Activated CD4-positive, alpha-beta T cell treated with anti-CD3 and anti-CD28 coated beads, Interleukin-2, amount 50 U/mL, for 1 hour (primary cell): ENCODE measurements around the gene PCED1B.
"Not testable (repeated sequence)": the region's sequence is repeated elsewhere in the genome, so short reads cannot be mapped to it uniquely, and the experiment has no call there.

Experiments used
- DNase-seq: peaks from one replicate; pipeline ENCODE4 v3.0.0-alpha.2; 2020

Gene PCED1B, protein sequence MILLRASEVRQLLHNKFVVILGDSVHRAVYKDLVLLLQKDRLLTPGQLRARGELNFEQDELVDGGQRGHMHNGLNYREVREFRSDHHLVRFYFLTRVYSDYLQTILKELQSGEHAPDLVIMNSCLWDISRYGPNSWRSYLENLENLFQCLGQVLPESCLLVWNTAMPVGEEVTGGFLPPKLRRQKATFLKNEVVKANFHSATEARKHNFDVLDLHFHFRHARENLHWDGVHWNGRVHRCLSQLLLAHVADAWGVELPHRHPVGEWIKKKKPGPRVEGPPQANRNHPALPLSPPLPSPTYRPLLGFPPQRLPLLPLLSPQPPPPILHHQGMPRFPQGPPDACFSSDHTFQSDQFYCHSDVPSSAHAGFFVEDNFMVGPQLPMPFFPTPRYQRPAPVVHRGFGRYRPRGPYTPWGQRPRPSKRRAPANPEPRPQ

DNA sequence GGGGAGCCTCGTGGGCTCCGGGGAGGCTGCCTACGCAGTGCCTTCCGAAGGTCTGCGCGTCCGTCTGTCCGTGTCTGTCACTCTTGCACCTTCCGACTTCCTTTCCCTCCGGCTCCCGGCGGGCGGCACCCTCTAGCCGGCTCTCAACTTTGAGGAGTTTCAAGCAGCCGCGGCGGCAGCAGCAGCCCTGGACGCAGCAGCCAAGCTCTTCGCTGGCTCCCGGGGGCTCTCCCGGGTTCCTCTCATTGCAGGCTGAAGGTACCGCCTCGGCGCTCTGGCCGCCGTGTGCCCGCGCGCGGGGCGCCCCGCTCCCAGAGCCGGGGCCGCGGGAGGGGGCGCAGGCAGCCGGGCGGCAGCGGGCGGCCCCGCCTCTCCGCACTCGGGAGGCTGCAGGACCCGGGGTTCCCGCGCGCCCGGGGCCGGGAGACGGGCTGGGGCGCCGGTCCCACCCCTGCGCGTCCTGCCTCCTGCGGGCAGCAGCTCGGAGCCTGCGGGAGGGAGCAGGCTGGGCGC is at the start of gene PCED1B, which contains the start of gene AMIGO2:
Gene PCED1B, plus strand, starts transcription at position 154 of the 513 bp plus-strand sequence. CDS start 155,443 bp downstream, outside the sequence.
Gene AMIGO2, minus strand, starts transcription at position 492 of the 513 bp plus-strand sequence. CDS start 957 bp downstream, outside the sequence.
- DNase-seq: peak; percentile 55

DNA sequence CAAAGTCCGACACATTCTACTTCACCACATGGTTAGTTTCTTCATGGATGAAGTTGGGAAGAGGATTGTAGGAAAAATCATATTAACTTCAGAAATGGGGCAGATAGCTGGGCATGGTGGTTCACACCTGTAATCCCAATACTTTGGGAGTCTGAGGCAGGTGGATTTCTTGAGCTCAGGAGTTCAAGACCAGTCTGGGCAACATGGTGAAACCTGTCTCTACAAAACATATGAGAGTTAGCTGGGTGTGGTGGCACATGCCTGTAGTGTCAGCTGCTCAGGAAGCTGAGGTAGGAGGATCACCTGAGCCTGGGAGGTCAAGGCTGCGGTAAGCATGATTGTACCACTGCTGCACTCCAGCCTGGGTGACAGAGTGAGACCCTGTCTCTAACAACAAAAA is 49.5 kb upstream of the PCED1B start:
- no peak for DNase-seq

DNA sequence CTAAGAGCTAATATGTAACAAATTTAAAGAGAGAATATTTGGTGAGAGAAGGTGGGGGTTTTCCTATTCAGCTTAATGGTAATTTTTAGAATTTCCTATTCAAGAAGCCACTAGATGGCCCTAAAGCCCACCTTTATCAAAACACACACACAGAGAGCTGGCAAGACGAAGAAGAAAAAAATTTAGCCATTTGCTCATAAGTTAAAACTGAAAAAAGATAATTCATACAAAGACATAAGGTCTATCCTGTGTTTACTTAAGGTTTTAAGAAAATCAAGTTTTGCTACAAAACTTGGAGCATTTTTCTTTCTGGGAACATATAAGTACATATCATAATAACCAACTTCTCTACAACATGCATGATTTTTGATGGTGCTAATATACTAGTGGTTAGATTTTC is 46.8 kb upstream of the PCED1B start:
- no peak for DNase-seq

DNA sequence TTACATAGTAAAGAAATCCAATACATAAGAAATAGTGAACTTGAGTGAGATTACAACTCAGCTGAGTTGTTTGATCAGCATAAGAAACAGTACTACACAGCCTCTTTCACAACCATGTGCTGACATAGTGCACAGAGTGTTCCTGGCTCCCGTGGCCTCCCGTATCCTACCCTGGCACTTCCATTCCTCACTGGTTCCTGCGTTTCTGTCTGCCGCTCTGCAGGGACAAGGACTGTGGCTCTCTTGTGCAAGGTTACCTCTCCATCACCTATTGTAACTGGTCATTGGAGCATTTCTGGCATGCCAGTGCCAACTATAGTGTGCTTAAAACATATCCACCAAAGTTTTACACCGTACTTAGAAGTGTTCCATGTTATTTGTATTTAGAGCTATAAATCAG is 46.3 kb upstream of the PCED1B start:
- DNase-seq: no peak

DNA sequence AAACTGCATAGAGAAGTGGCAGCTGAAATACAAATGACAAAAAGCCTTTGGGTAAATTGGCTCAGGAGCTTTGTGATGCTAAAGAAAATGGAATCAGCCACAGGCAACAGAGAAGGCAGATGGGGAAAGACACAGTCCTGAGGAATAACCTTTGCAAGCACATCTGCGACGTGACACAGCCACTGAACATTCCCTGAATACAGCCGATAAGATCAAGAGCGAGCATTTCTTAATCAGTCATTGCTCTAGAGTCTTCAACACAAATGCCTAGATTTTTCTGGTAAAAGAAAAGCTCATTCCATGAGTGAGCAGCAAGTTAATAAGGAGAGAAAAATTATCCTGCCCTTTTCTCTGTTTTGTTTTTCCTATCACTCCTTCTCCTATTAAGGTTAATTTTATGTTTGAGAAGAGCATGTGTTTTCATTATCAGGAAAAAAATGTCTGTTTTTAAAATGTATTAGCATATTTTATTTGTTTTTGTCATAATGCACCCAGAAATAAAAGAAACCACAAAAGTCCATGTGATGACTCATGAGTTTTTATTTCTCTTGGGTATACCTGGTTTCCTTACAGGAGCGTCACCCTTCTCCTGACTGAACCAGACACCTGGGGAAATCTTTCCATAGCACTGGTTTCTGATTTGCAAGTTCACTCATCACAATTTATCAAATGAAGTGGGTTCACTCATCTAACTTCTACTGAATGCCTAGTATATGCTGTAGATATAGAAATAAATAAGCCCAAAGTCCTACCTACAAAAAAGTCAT is 45.4 kb upstream of the PCED1B start:
- no peak for DNase-seq

DNA sequence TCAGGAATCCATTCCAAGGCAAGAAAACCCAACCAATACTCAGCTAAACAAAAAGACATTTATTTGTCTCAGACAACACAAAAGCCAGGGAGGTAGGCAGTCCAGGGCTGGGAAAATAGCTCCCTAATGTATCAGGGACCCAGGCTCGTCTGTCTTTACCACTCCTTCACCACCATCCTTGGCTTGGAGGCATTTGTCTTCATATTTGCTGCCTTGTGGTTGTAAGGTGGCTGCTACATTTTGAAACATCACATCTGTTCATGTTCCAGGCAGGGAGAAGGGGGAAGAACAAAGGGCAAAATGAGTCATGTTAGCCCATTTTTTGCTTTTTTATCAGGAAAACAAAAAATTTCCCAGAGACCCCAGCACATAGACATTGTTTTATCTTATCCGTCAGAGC is 44.8 kb upstream of the PCED1B start:
- no peak for DNase-seq

DNA sequence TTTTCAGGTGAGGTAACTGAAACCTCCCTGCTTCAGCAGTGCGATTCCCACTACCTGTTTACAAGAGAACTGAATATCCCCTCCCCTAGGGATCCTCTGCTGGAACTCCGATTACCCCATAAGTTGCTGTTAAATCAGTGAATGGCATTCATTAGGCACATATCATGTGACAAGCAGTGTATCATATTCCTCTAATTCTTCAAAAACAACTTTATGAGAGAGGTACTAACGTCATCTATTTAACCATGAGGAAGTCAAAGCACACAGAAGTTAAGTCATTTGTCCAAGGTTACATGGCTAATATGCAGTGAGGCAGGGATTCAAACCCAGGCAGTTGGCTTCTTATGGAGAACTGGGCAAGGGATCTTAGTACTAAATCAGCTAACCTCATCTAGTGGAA is 43.9 kb upstream of the PCED1B start:
- no peak for DNase-seq

DNA sequence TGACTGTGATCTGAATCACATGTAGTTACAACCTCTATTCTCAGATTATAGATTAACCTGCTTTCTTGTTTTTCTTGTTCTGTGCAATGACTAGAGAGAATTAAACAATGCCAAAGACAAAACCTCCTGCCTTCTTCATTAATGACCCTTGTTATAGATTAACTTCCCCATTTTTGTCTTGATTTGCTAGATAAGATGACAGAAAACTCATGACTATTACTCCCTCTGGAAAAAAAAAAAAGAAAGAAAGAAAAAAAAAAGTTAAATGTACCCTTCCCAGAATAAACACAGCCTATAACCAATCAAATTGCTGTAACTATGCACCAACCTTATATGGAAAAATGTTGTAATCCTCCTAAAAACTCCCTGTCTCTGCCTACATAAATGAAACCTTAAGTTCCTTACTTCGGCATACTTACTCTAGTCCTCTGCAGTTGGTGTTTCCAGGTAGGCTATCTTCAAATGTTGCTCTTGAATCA is 41.1 kb upstream of the PCED1B start:
- no peak for DNase-seq

DNA sequence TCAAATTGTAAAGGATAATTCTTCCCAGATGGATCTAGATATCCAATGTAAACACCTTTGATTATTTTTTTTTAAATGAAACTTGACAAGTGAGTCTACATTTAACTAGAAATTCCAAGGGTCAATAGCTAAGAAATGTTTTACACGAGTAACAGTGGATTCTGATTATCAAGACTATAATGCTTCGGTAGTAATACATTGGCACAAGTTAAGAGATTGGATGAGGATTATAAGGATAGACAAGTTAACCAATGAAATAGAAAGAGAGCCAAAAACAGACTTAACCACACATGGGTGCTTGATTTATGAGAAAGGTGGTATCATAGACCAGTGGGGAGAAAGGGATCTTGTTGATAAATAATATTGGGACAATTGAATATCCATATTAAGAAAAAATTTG is 40.3 kb upstream of the PCED1B start:
- no peak for DNase-seq

DNA sequence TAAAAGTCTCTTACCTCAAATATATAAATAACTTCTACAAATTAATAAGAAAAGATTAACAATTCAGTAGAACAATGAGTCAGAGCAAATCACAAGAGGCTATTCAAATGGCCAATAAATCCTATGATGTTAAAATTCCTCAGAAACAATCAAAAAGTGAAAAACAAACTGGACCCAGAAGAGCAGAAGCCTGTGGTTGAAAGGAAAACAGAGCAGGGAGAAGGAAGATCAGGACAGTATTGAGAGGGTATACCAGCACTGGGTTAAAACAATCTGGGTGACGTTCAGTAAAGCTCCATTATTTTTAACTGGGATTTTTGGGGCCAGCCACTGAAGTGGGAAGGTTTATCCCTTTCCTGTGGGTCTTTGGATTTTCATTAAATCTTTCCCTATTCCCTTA is 39.7 kb upstream of the PCED1B start:
- no peak for DNase-seq

DNA sequence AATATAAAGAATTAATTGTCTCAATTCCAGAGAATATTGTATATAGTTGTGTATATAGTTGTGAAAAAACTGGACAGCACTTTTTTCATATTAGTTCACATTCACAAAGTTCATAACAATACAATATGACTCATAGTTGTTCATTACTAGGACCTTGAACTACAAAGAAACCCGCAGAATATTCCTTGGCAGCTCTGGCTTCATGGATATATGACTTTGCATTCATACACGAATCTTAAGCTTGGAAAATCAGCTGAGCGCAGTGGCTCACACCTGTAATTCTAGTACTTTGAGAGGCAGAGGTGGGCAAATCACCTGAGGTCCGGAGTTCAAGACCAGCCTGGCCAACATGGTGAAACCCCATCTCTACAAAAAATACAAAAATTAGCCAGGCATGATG is 38.1 kb upstream of the PCED1B start:
- no peak for DNase-seq

DNA sequence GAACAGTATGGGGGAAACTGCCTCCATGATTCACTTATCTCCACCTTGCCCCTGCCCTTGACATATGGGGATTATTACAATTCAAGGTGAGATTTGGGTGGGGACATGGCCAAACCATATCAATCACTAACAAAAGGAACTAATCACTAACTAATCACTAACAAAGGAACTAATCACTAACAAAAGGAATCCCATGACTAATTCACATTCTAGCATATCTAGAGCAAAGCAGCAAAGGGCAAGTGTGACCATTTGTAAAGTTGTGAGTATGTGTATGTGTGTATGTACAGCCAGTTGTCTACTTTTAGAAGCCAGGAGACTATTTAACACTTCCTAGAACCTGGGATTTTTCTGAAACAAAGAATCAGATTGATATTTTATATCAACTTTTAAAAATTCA is 30.9 kb upstream of the PCED1B start:
- DNase-seq: no peak

DNA sequence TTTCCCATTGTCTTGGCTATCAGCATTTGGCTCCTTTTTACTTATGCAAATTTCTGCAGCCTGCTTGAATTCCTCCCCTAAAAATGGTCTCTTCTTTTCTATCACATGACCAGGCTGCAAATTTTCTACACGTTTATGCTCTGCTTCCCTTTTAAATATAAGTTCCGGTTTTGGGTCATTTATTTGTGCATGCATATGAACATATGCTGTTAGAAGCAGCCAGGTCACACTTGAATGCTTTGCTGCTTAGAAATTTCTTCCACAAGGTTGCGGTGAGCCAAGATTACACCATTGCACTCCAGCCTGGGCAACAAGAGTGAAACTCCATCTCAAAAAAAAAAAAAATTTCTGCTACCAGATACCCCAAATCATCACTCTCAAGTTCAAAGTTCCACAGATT is 28.1 kb upstream of the PCED1B start:
- DNase-seq: not testable (repeated sequence)

DNA sequence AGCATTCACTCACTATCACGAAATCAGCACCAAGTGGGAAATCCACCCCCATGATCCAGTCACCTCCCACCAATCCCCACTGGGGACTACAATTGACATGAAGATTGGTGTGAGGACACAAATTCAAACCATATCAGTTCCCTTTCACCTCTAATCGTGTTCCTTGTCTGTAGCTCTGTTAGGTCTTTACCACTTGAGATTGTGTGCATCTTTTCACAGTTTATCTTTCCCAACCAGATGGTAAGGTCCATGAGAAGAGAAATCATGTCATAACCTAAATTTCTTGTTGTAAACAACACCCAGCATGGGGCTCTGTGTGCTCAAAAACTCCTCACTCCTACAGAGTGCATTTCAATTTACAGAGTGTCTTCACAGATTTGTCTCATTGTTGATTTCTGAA is 27.1 kb upstream of the PCED1B start:
- DNase-seq: no peak

DNA sequence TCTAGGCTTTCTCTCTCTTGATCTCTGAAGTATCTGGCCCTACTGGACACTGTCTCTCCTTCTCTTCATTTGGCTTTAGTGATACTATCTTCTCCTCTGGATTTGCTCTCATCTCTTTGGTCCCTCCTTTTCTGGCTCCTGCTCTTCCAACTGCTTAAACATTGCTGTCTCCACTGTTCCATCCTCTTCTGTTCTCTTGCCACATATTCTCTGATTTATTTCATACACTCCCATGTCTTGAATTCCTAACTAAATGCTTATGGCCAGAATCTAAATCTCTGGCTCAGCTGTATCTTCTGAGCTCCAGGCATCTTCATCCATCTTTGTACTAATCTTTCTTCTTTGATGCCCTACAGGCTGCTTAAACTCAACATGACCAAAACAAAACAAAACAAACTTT is 25.5 kb upstream of the PCED1B start:
- no peak for DNase-seq

DNA sequence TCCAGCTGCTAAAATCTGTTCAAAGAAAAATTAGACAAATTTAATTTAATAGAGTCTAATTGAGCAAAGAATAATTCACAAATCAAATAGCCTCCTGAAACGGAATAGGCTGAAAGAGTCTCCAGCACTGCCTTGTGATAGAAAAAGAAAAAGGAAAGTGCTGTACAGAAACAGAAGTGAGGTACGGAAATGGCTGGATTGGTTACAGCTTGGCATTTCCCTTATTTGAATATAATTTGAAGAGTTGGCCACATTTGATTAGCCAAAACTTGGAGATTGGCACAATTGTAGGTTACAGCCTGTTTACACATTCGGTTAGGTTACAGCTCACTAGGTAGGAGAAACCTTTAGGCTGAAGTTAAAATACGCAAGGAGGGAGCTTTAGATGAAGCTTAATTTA is 24.8 kb upstream of the PCED1B start:
- no peak for DNase-seq

DNA sequence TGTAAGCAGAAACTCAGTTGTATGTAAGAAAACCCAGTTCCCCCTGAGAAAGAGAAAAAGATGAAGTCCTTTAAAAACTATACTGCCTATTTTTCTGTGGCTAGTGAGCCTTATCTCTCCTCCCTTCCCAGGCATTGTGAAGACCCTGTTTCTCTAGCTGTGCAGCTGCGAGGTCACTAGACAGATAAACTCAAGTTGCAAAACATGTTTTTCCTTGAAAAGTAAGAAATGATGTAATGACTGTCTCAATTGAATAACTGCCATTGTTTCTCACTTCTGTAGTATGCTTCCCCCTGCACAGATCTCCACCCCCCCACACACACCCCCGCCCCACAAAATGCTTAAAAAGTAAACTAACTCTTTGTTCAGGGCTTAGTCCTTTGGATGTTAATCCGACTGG is 23.6 kb upstream of the PCED1B start:
- DNase-seq: not testable (repeated sequence)

DNA sequence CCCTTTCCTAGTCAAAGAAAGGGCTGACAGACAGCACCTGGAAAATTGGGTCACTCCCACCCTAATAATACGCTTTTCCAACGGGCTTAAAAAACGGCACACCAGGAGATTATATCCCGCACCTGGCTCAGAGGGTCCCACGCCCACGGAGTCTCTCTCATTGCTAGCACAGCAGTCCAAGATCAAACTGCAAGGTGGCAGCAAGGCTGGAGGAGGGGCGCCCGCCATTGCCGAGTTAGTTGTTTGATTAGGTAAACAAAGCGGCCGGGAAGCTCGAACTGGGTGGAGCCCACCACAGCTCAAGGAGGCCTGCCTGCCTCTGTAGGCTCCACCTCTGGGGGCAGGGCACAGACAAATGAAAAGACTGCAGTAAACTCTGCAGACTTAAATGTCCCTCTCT is 22.5 kb upstream of the PCED1B start:
- DNase-seq: not testable (repeated sequence)

DNA sequence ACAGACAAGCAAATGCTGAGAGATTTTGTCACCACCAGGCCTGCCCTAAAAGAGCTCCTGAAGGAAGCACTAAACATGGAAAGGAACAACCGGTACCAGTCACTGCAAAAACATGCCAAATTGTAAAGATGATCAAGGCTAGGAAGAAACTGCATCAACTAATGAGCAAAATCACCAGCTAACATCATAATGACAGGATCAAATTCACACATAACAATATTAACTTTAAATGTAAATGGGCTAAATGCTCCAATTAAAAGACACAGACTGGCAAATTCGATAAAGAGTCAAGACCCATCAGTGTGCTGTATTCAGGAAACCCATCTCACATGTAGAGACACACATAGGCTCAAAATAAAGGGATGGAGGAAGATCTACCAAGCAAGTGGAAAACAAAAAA is 20.8 kb upstream of the PCED1B start:
- not testable (repeated sequence) for DNase-seq

DNA sequence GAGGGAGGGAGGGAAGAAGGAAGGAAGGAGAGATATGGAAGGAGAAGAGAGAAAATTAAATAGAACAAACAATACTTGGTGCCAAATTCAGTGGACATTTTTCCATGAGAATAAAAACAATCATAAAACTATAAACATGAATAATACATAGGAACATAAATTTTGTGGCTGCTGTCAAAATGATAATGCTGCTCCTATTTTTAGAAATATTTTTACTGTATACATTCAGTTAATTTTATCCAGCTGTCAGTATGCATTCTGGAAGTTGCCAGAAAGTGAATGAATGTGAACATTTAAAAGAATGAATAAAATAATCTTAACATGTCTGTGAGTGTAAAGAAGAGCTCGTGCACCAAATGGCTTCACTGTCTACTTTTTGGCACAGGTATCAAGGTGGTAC is 13.9 kb upstream of the PCED1B start:
- no peak for DNase-seq

DNA sequence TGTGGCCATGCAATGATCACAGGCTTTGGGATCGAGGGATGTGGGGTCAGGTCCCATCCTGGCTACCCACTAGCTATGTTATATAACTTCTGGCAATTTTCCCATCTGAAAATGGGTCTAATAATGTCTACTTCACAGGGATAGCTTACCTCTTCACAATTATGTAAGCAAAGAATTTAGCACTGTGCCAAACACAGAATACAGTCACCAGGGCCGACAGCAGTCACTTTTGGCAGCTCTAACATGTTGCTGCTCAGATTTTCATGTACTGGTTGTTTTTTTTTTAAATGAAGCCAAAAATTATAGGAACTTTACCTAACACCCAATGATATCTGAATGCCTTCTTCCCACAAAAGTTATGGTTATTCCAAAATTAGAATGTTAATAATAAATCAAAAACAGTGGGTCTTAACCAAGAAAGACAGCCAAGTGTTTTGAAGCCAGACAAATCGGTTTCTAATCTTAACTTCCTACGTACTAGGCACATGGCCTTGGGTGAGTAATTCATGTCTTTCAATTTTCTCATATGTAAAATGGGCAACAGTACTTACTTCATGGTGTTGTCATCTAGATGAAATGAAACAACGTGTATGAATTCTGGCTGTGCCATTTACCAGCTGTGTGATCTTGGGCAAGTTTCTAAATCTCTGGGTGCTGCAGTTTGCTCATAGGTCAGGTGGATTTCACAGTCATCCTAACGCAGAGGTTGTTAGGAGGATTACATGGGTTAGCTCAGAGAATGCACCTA is 13.0 kb upstream of the PCED1B start:
- DNase-seq: no peak

DNA sequence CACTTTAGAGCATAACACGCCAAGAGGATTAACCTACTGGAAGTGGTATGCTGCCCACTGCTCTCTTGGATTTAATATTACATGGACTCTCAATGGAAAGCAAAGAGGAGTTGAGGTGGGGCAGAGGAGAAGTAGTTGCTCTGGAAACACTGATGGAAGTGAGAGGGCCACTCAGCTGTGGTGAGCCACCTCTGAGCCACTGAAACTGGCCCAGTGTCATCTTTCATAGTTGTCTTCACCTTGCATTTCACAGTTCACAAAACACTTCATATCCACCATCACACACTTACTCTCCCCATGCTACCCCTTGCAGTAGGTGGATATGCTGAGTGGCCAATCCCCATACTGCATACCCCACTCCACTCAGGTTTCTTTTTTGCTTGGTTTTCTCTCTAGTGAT is 12.2 kb upstream of the PCED1B start:
- no peak for DNase-seq
